Measurements from ENCODE around the gene GOLGA6D. TPM values are rescaled to one million over a fixed set of nuclear protein-coding genes. Genes with fewer than 3 reads are reported as not detected.

Gene GOLGA6D
- total RNA-seq, 2 donors from 2014 or later: 0.55 TPM; not detected in 1

Other genes with a start within 250 kb of the GOLGA6D start
- gene C15orf39, start 81.0 kb upstream of the GOLGA6D start, total RNA-seq: 10 to 100 TPM; 16.5 to 22.0 TPM
- under 1 TPM in 1 of 2 donors, not detected in 1; 0.34 TPM for gene GOLGA6C, start 24.5 kb upstream of the GOLGA6D start, total RNA-seq
- 10 to 100 TPM; 50.6 to 61.1 TPM for gene COMMD4, start 53.2 kb downstream of the GOLGA6D start, total RNA-seq
- gene NEIL1, start 64.2 kb downstream of the GOLGA6D start, total RNA-seq: 10 to 100 TPM in 1 of 2 donors, 1 to 10 TPM in 1; 5.8 to 11.0 TPM
- gene MAN2C1, start 85.8 kb downstream of the GOLGA6D start, total RNA-seq: 100 to 1,000 TPM; 106 to 120 TPM
- 10 to 100 TPM; 93.1 to 96.4 TPM for gene SIN3A, start 168.9 kb downstream of the GOLGA6D start, total RNA-seq